ENCODE data around the gene LRRK1.

GRCh38 chr15:100934726-100935125, 15.6 kb downstream of the LRRK1 start:
- TF ChIP-seq CTCF (IDR thresholded peaks at IDR 0.05): no peak
- TF ChIP-seq POLR2A (IDR thresholded peaks at IDR 0.05): no peak
- no peak for TF ChIP-seq EP300 (IDR thresholded peaks at IDR 0.05)

Measured in ovary (tissue), 3 donors.